DND-41 (cell line): ENCODE data around the gene USF2.

Experiments used
- CTCF ChIP-seq: IDR thresholded peaks from 2 replicates; pipeline ENCODE4 v1.5.1; 2012; ENCODE audit warnings: borderline replicate concordance, low read length, moderate library complexity, mild to moderate bottlenecking; ENCODE audit not compliant: poor library complexity, severe bottlenecking; ENCODE audit errors: extremely low read depth
- EZH2 ChIP-seq: IDR thresholded peaks from 3 replicates; pipeline ENCODE4 v1.6.1; 2012; ENCODE audit warnings: borderline replicate concordance, low read depth, mild to moderate bottlenecking, moderate library complexity, low read length, inconsistent platforms; ENCODE audit not compliant: severe bottlenecking

- no peak for TF ChIP-seq EZH2
- TF ChIP-seq CTCF: no peak
Measured at GRCh38 chr19:35291916-35292315, 23.2 kb downstream of the USF2 start, which contains the start of gene MAG.
